Stimulated activated naive CD8-positive, alpha-beta T cell treated with anti-CD3 and anti-CD28 coated beads, Interleukin-15, Interleukin-2, amounts not matched to agents 100 U/mL and 50 U/mL, for 24 hours (primary cell): ENCODE data around the gene REEP1.
A peak's percentile ranks its signal among the peaks of the same experiment; 100 is the strongest.
"Not testable (repeated sequence)": the region's sequence is repeated elsewhere in the genome, so short reads cannot be mapped to it uniquely, and the experiment has no call there.

Experiments
- ATAC-seq: fragments of 150-1000 bp; cut with Tn5 transposase; one replicate; pipeline ENCODE4 v1.10.0; 2021
- DNase-seq: peaks from one replicate; pipeline ENCODE4 v3.0.0; 2021

Gene REEP1

GRCh38 chr2:86224645-86225355, 112.6 kb downstream of the REEP1 start:
- ATAC-seq (no peak), DNase-seq (no peak)

DNA sequence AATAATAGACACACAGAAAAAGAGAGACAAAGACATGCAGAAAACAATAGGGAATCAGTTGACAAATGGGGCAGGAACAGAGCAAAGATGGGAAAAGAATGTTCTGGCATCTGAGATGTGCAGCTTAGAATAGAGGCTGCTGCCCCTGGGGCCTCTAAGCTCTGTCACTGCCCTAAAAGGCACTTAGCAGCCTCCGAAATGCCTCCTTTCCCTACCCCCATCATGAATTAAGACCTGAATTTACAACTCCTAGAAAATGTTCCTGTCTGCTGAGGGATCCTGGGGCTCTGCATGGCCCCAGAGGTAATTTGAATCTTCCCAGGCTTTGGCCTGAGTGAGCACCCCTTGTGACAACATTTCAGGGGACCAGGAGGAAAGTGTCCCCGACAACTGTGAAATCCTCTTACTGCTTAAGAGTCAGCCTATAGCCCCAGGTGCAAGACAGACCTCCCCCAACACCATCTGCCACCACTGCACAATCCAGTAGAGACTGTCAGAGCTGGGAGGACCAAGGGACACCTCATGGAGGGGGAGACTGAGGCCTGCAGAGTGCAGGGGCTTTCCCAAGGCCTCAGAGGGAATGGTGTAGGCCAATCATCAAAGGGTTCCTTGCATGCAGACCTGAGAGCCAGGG, 113.4 kb downstream of the REEP1 start:
- ATAC-seq (no peak), DNase-seq (no peak)

DNA sequence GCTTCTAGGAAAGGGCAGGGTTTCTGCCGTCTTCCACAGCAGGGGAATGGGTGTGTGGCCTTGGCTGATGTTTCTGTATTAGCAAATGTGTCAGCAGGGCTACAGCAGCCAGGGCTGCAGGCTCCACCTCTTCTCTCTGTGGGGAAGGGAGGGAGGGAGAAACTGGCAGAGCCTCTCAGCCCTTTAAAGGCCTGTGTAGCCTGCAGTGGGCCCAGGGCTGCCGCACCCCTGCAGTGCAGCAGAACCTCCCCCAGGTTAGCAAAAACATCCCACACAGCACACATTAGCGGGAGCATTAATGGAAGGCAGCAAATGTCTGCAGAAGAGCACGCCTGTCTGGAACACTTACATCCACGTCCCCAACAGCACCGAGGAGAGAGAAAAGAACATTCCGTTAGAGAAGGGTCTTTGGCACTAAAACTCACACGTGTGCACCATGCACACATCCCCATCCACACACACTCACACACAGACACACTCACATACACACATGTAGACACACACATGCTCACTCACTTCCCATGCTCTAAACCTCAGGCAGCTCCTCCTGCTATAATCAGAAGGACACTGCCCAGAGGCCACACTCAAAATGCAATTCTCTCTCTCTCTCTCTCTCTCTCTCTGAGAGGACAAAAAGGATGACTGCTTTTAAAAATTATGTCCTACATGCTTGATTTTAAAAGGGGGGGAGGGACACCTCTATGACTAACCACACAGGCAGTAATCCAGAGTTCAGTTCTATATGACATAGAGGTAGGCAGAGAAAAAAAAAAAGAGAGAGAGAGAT, 114.1 kb downstream of the REEP1 start:
- no peak for ATAC-seq

DNA sequence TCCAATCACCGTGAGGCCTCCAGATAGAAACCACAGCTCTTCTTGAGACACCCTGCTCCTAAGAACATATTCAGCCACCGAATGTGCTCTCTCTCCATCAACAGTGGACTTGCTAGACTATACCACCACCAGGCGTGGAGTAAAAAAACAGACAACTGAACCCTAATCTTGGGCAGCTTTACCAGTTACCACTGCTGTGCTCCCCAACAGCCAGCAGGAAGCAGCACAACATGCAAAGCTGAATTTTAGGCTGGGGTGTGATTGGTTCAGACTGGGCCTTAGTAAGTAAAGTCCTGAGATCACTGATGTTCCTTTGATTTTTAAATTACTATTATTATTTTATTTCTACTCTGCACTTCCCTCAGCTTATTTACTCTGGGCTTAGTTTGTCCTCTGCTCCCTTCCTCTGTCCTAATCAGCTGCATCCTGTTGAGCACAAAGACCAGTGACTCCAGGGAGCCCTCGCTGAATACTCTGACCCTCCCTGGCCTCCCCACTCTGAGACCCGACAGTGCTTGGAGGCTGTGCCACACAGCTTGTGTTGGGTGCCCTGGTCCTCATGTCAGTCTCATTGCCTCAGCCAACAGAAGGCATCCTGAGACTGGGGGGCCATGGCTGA, 116.3 kb downstream of the REEP1 start:
- ATAC-seq (peak; percentile 61), DNase-seq (peak; percentile 66)

More for the DNA sequence above, 114.1 kb downstream of the REEP1 start:
- no peak for DNase-seq

- ATAC-seq, result no peak
- no peak for DNase-seq
Measured at GRCh38 chr2:86219896-86220295, 117.5 kb downstream of the REEP1 start.

DNA sequence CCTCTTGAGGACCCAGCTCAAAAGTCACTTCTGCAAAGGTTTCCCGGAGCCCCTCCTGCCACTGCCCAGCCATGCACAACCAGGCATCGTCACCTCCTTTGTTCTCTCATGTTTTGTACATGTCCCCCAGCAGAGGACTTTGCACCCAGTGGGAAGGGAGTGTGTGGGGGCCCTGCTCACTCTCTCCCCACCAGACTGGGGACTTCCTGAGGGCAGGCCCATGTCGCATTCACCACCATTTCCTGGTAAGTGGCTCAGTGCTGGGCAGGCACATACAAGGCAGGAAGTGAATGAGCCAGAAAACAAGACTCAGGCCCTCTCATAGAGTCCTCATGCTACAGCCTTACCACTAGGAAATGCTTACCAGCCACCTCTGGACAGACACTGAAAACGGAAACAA, 119.3 kb downstream of the REEP1 start:
- DNase-seq (no peak), ATAC-seq (peak; percentile 29)

DNA sequence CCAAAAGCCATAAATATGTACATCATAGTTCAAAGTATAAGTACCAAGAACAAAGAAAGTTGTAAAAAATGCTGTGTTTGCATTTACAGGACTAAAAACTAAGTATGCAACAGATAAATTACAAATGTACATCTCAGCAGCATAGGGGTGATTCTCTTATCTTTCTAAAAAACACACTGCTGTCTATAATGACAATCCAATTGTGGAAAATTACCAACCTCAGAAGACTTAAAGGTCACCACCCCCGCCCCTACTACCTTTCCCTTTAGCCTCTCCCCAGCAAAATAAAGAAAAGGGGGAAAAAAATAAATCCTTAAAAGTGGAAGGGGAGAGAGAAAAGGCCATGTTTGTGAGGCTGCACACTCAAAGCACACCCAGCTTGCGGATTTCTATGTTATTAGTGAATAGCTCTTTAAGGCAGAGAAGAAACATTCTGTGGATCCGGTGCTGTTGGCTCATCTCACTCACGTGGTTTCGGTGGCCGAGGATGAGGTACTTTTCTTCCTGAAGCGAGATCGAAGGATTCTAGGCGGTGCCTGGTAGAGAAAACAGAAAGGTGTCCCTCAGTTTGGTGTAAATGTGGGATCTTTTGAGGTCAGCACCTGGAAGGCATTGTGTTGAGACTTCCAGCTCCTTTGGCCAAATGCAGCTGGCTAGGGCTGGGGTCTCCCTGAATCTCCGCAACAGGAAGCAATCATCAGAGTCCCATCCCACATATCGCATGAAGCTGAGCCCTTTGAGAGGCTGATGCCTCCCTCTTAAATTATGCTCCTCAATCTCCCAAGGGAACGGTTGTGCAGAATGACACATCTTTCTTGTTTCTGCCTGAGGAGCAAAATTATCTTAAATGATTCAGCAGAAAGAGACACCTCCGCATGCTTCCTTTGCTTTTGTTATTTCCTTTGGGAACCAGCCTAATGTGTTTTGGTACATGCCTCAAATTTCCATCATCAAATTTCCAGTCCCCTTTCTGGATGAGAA, 120.6 kb downstream of the REEP1 start:
- ATAC-seq, result no peak

GRCh38 chr2:86214503-86214832, 123.0 kb downstream of the REEP1 start:
- ATAC-seq, result no peak
- DNase-seq, result no peak

More for the DNA sequence above, 120.6 kb downstream of the REEP1 start:
- DNase-seq, result no peak

GRCh38 chr2:86213699-86214502, 123.5 kb downstream of the REEP1 start:
- DNase-seq, result no peak

GRCh38 chr2:86213056-86213455, 124.4 kb downstream of the REEP1 start:
- DNase-seq, result no peak
- no peak for ATAC-seq

More at GRCh38 chr2:86213699-86214502, 123.5 kb downstream of the REEP1 start:
- ATAC-seq, result no peak

DNA sequence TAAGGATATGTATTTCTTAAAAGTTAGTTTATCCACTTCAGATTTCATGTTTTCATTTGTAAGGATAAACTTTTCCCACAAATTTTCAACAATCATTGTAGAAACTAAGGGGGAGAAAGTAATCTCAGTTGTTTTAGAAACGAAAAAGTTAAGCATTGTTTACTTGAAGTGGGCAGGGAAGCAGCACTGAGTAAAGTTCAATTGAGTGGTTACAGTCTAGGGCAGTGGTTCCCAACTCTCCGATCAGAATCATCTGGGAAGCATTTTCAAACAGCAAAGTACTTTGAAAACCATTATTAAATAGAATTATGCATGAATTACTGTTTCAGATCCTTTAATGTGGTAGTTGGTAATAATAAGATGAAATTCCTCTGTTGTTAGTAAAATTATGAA, 125.6 kb downstream of the REEP1 start:
- no peak for DNase-seq
- ATAC-seq, result no peak

GRCh38 chr2:86211033-86211795, 126.2 kb downstream of the REEP1 start:
- DNase-seq, result no peak
- no peak for ATAC-seq

GRCh38 chr2:86204458-86204857, 133.0 kb downstream of the REEP1 start:
- ATAC-seq (no peak), DNase-seq (no peak)

GRCh38 chr2:86203614-86204013, 133.8 kb downstream of the REEP1 start:
- ATAC-seq, result no peak
- DNase-seq, result no peak

- ATAC-seq (no peak), DNase-seq (no peak)
Measured at GRCh38 chr2:86202702-86203101, 134.7 kb downstream of the REEP1 start.

DNA sequence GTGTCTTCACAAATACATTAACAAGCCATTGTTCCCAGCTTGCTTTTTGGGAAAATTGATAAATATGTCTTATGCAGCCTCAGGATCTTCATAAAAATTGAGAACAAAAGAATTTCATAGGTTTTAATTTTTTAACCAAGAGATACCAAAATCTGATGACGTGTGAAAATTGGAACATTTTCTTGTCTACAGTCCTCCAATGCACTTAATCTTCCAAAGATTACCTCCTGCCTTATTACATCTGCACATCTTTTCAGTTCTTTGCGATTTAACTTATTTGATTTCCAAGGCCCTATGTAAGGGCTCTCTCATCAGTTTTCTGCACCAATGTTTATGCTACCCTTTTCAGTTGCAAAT, 135.1 kb downstream of the REEP1 start:
- ATAC-seq (no peak), DNase-seq (no peak)

DNA sequence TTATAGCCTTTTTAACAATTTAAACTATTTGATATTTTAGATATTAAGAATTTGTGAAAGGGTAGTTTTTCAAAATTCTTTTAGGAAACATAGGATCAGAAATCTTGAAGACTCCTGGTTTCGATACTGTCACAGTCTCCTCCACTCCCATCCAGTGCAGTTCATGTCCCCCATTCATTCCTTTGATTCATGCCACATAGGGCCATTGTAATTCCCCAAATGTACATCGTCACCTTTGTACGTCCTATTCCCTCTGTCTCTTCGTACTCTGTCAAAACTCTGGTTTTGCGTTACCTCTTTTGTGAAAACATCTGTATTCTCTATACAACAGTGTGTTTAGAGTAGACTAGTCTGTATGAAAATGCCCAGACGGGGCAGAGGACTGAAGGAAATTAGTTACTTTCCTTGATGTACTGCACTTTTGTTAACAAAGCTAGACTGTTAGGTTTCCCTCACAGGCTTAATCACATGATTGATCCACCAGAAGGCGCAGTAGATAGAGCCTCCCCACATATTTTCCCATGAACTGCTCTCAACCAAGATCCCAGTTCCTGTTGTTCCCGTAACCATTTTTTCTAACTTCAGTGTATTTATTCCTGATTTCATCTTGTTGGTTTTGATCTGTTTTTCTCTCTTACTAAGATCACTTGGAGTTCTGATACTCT, 135.6 kb downstream of the REEP1 start:
- DNase-seq, result no peak
- no peak for ATAC-seq

- not testable (repeated sequence) for ATAC-seq, DNase-seq
Measured at GRCh38 chr2:86200564-86200963, 136.9 kb downstream of the REEP1 start.

GRCh38 chr2:86199834-86200177, 137.6 kb downstream of the REEP1 start:
- no peak for DNase-seq
- no peak for ATAC-seq
